PFSK-1 (cell line): Measurements from ENCODE around the gene RFNG.

Experiments used
- POLR2AphosphoS5 ChIP-seq: IDR thresholded peaks from 2 replicates; pipeline ENCODE4 v1.6.1; 2012; ENCODE audit warnings: low read depth, mild to moderate bottlenecking, control low read depth, low read length, moderate library complexity
- TAF1 ChIP-seq: IDR thresholded peaks from 2 replicates; pipeline ENCODE4 v1.6.1; 2012; ENCODE audit warnings: low read length, control low read depth, borderline replicate concordance; ENCODE audit not compliant: insufficient read depth
- TF ChIP-seq, protein P1 (sequence below), 2 experiments: IDR thresholded peaks; 2 replicates each; pipeline versions ENCODE4 v1.6.1 to v1.8.0; 2011 to 2012; ENCODE audit warnings: low read depth in 2 of 2, low read length in 2 of 2, control low read depth in 1 of 2, inconsistent platforms in 1 of 2, mild to moderate bottlenecking in 1 of 2, moderate library complexity in 1 of 2; ENCODE audit not compliant: insufficient read depth in 1 of 2

DNA sequence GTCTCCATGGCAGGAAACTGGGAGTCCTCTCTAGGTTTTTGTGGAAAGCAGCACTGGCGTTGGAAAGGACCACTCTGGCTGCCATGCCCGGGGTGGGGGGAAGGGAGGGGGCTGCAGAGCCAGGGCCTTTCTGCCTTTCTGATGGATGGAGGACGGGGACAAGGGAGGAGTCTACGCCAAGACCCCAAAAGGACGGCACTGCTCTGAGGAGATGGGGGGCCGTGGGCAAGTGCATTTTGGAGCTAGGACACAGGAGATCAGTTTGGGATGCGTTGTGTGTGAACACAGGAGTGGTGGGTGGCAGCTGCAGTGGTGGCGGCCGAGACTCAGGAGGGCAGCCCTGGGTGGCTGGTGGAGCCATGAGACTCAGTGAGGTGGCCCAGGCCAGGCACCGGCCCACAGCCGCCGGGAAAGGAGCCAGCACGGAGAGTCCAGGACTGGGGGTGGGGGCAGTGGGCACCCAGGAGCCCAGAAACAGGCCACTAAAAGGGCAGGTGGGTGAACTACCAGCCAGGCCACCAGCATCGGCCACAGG lies 31.0 kb downstream of the RFNG start:
- TF ChIP-seq, protein P1, sequence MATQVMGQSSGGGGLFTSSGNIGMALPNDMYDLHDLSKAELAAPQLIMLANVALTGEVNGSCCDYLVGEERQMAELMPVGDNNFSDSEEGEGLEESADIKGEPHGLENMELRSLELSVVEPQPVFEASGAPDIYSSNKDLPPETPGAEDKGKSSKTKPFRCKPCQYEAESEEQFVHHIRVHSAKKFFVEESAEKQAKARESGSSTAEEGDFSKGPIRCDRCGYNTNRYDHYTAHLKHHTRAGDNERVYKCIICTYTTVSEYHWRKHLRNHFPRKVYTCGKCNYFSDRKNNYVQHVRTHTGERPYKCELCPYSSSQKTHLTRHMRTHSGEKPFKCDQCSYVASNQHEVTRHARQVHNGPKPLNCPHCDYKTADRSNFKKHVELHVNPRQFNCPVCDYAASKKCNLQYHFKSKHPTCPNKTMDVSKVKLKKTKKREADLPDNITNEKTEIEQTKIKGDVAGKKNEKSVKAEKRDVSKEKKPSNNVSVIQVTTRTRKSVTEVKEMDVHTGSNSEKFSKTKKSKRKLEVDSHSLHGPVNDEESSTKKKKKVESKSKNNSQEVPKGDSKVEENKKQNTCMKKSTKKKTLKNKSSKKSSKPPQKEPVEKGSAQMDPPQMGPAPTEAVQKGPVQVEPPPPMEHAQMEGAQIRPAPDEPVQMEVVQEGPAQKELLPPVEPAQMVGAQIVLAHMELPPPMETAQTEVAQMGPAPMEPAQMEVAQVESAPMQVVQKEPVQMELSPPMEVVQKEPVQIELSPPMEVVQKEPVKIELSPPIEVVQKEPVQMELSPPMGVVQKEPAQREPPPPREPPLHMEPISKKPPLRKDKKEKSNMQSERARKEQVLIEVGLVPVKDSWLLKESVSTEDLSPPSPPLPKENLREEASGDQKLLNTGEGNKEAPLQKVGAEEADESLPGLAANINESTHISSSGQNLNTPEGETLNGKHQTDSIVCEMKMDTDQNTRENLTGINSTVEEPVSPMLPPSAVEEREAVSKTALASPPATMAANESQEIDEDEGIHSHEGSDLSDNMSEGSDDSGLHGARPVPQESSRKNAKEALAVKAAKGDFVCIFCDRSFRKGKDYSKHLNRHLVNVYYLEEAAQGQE (IDR thresholded peaks at IDR 0.05; ENCODE audit: insufficient read depth in 1 of 2, low read depth in 2 of 2, low read length in 2 of 2): no peak
- TF ChIP-seq POLR2AphosphoS5 (no peak), TAF1 (no peak)
